Psoas muscle (tissue), 8 donors: ENCODE data around the gene CDKAL1. TPM values are rescaled to one million over a fixed set of nuclear protein-coding genes. Genes with fewer than 3 reads are reported as not detected.

Experiments used
- ATAC-seq, 4 donors: fragments of 200-7000 bp; cut with Tn5 transposase; one replicate each; pipeline ENCODE4 v1.9.1; 2020; ENCODE audit warnings: moderate library complexity in 3 of 4, mild to moderate bottlenecking in 2 of 4
- DNase-seq, 2 donors: peaks; one replicate each; pipeline ENCODE4 v3.0.0-alpha.2; 2020
- H3K27ac ChIP-seq: fragments of 200-600 bp; one replicate; pipeline ENCODE4 v1.8.0; 2022
- H3K27me3 ChIP-seq, 3 donors: fragments of 200-600 bp in 1 of 3; one replicate each; pipeline versions ENCODE4 v1.6.1 to v1.8.0; 2013 to 2022; ENCODE audit warnings: low read length in 2 of 3, mild to moderate bottlenecking in 2 of 3, moderate library complexity in 1 of 3; ENCODE audit not compliant: insufficient read depth in 3 of 3
- H3K36me3 ChIP-seq, 2 donors: fragments of 200-600 bp in 1 of 2; one replicate each; pipeline versions ENCODE4 v1.6.1 to v1.8.0; 2013 to 2022; ENCODE audit warnings: low read depth in 1 of 2, mild to moderate bottlenecking in 1 of 2, moderate library complexity in 1 of 2; ENCODE audit not compliant: insufficient read depth in 1 of 2
- H3K4me1 ChIP-seq: fragments of 200-600 bp; one replicate; pipeline ENCODE4 v1.8.0; 2022
- H3K4me3 ChIP-seq: fragments of 200-600 bp; one replicate; pipeline ENCODE4 v1.8.0; 2022; ENCODE audit warnings: mild to moderate bottlenecking
- H3K9me3 ChIP-seq: fragments of 200-600 bp; one replicate; pipeline ENCODE4 v1.8.0; 2022
- WGBS, 3 donors: extraction: QIAGEN DNeasy Blood & Tissue Kit; methylation state at CpG; one replicate each; pipeline versions ENCODE4 v1.1.6 to v1.1.7; 2013; 5-methylcytosine and 5-hydroxymethylcytosine counted together
- intact Hi-C, 2 donors: fragments of 100-400 bp; cut with DNase I; formaldehyde crosslinking; loops; one replicate each; pipeline versions ENCODE4 v1.11.0 to v1.14.2; 2022
- polyA plus RNA-seq, 3 donors: library from polyadenylated mRNA; stranded (reverse); fragments of 200-250 nt; gene quantifications; one replicate each; pipeline ENCODE4 v1.2.3, GENCODE V29; 2013
- total RNA-seq, 4 donors: library from RNA; stranded (reverse); fragmentation: NEBNext Ultra II Directional in 2 of 4; extraction: Animal tissue kit (Norgen Biotek cat#: 25700) in 2 of 4; gene quantifications; one replicate each; pipeline versions ENCODE4 v1.2.1 to v1.2.4, GENCODE V29; 2021 to 2023
- TF ChIP-seq, protein P1 (sequence below): fragments of 200-600 bp; IDR thresholded peaks from one replicate; pipeline ENCODE4 v1.8.0; 2022; ENCODE audit warnings: antibody characterized with exemption
- donor health status: healthy with polysubstance abuse.
- donor health status: DM: no; HTN: no; CAD: no; lungs with moderate emphysema.
- donor health status: Bipolar disorder and iron deficiency.
- donor health status: healthy.
- donor health status: DM: yes; HTN: yes; CAD: no.
- donor health status: DM: no; HTN: no; CAD: no.
- donor health status: DM: no; HTN: no; CAD: no.
- donor health status: DM: yes; HTN: yes; CAD: no.

CDKAL1 gene
- total and polyA plus RNA-seq, 7 donors, result 4.5 to 16.1 (median 12.9) TPM

DNA sequence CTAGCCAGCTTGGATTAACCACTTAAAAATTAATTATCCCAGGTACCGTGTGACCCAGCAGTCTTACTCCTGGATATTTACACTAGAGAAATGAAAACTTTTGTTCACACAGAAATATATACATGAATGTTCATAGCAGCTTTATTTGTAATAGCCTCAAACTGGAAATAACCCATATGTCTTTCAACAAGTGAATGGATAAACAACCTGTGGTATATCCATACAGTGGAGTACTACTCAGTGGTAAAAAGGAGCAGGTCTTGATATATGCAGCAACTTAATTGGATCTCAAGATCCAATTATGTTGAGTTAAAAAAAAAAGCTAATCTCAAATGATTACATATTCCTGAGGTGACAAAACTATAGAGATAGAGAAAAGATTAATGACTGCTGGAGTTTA lies 381.4 kb downstream of the CDKAL1 start:
- Histone ChIP-seq H3K4me1 (no peaks in the 10 kb centered on the region), H3K4me3 (no peak overlapping the region), H3K36me3 (no peaks in the 10 kb centered on the region), H3K9me3 (peaks cover 4% of the 10 kb centered on the region), H3K27ac (no peak overlapping the region), H3K27me3 (no peaks in the 10 kb centered on the region)
- ATAC-seq (no peak), DNase-seq (no peak)
- TF ChIP-seq, protein P1, sequence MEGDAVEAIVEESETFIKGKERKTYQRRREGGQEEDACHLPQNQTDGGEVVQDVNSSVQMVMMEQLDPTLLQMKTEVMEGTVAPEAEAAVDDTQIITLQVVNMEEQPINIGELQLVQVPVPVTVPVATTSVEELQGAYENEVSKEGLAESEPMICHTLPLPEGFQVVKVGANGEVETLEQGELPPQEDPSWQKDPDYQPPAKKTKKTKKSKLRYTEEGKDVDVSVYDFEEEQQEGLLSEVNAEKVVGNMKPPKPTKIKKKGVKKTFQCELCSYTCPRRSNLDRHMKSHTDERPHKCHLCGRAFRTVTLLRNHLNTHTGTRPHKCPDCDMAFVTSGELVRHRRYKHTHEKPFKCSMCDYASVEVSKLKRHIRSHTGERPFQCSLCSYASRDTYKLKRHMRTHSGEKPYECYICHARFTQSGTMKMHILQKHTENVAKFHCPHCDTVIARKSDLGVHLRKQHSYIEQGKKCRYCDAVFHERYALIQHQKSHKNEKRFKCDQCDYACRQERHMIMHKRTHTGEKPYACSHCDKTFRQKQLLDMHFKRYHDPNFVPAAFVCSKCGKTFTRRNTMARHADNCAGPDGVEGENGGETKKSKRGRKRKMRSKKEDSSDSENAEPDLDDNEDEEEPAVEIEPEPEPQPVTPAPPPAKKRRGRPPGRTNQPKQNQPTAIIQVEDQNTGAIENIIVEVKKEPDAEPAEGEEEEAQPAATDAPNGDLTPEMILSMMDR, result no peak
- intact Hi-C loops, result no loop called here
- 94 to 100% (median 99%) methylated on average over 1 of the region's 1 CpG for whole genome bisulfite sequencing, 3 donors

DNA sequence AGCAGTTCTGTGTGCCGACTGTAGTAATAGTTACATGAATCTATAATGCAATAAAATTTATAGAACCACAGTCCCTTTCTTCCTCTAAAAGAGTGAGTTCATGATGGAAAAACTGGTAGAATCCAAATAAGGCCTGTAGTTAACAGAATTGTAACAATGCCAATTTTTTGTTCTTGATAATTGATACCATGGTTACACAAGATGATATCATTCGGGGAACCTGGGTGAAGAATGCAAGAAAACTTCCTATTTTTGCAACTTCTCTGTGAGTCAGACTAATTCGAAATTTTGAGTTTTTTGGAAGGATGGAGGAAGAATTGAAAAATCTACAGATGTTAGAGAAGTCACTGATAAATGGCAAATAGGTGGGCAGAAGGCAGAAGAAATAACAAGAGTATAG lies 381.8 kb downstream of the CDKAL1 start:
- WGBS, 3 donors, result 86 to 89% (median 88%) methylated on average over 3 of the region's 3 CpGs
- intact Hi-C loops, result no loop called here
- no peaks in the 10 kb centered on the region for H3K4me1 ChIP-seq

GRCh38 chr6:20918868-20919267 lies 384.6 kb downstream of the CDKAL1 start:
- H3K4me3 ChIP-seq, result no peak overlapping the region
- H3K36me3 ChIP-seq, result no peaks in the 10 kb centered on the region
- no peak for DNase-seq
- TF ChIP-seq, protein P1, result no peak
- no peaks in the 10 kb centered on the region for H3K27me3 ChIP-seq
- H3K9me3 ChIP-seq, result peaks cover 4% of the 10 kb centered on the region
- ATAC-seq, result no peak
- no peaks in the 10 kb centered on the region for H3K4me1 ChIP-seq
- intact Hi-C loops, result no loop called here
- WGBS, 3 donors, result 93 to 97% (median 94%) methylated on average over 2 of the region's 2 CpGs
- no peak overlapping the region for H3K27ac ChIP-seq

More for the DNA sequence above, 381.8 kb downstream of the CDKAL1 start:
- H3K36me3 ChIP-seq, result no peaks in the 10 kb centered on the region
- peaks cover 4% of the 10 kb centered on the region for H3K9me3 ChIP-seq
- no peak overlapping the region for H3K27ac ChIP-seq
- no peak for DNase-seq
- H3K27me3 ChIP-seq, result no peaks in the 10 kb centered on the region
- ATAC-seq, result no peak
- TF ChIP-seq, protein P1, result no peak
- H3K4me3 ChIP-seq, result no peak overlapping the region

GRCh38 chr6:20919677-20920385 lies 385.6 kb downstream of the CDKAL1 start:
- 85 to 87% (median 86%) methylated on average over 4 of the region's 4 CpGs for WGBS, 3 donors
- Histone ChIP-seq H3K27me3 (no peaks in the 10 kb centered on the region), H3K9me3 (no peaks in the 10 kb centered on the region), H3K27ac (no peak overlapping the region), H3K4me1 (no peaks in the 10 kb centered on the region), H3K4me3 (no peak overlapping the region), H3K36me3 (no peaks in the 10 kb centered on the region)
- ATAC-seq (no peak), DNase-seq (no peak)
- TF ChIP-seq, protein P1, result no peak
- intact Hi-C loops, result no loop called here

- TF ChIP-seq, protein P1, result no peak
- no peak overlapping the region for H3K4me3 ChIP-seq
- WGBS, 3 donors, result 64 to 86% (median 73%) methylated on average over 2 of the region's 2 CpGs
- intact Hi-C loops, result no loop called here
- DNase-seq, result no peak
- H3K36me3 ChIP-seq, result no peaks in the 10 kb centered on the region
- no peak for ATAC-seq
- no peak overlapping the region for H3K27ac ChIP-seq
- H3K9me3 ChIP-seq, result no peaks in the 10 kb centered on the region
- H3K27me3 ChIP-seq, result no peaks in the 10 kb centered on the region
- no peaks in the 10 kb centered on the region for H3K4me1 ChIP-seq
Measured at GRCh38 chr6:20921578-20921977, 387.3 kb downstream of the CDKAL1 start.
